ENCODE data around the gene RNF150. TPM values are rescaled to one million over a fixed set of nuclear protein-coding genes. Genes with fewer than 3 reads are reported as not detected.

RNF150 gene
- polyA plus RNA-seq, 1 donor from 2014 or later = 15.3 TPM

DNA sequence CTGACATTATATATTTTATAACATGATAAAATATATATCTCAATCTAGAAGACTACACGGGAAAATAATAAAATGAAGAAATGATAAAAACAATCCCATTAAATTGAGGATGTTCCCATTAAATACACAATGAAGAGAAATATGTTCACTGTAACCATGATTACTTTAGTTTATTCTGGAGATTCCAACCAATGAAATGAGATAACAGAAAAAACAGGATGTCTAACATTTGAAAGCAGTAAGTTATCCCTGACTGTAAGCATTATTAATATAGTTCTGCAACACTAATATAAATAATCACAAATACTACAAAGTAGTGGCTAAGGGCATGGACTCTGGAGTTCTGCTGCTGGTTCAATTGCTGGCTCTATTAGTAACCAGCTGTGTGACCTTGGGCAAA lies 169.4 kb downstream of the RNF150 start:
- no peaks in the 10 kb centered on the region for H3K36me3 ChIP-seq (ENCODE audit: insufficient read depth, low read length)
- TF ChIP-seq POLR2AphosphoS5 (IDR thresholded peaks at IDR 0.05) (no peak), SMC3 (conservative IDR thresholded peaks at IDR 0.05; ENCODE audit: poor library complexity) (no peak), EP300 (conservative IDR thresholded peaks at IDR 0.05; ENCODE audit: poor library complexity, severe bottlenecking) (no peak), MXI1 (conservative IDR thresholded peaks at IDR 0.05; ENCODE audit: poor library complexity, severe bottlenecking) (no peak), EZH2 (IDR thresholded peaks at IDR 0.05; ENCODE audit: borderline replicate concordance, insufficient read depth, low read length, poor library complexity, severe bottlenecking) (no peak), RAD21 (conservative IDR thresholded peaks at IDR 0.05) (no peak), TAF1 (IDR thresholded peaks at IDR 0.05; ENCODE audit: low read depth) (no peak)
- TF ChIP-seq, protein P1, sequence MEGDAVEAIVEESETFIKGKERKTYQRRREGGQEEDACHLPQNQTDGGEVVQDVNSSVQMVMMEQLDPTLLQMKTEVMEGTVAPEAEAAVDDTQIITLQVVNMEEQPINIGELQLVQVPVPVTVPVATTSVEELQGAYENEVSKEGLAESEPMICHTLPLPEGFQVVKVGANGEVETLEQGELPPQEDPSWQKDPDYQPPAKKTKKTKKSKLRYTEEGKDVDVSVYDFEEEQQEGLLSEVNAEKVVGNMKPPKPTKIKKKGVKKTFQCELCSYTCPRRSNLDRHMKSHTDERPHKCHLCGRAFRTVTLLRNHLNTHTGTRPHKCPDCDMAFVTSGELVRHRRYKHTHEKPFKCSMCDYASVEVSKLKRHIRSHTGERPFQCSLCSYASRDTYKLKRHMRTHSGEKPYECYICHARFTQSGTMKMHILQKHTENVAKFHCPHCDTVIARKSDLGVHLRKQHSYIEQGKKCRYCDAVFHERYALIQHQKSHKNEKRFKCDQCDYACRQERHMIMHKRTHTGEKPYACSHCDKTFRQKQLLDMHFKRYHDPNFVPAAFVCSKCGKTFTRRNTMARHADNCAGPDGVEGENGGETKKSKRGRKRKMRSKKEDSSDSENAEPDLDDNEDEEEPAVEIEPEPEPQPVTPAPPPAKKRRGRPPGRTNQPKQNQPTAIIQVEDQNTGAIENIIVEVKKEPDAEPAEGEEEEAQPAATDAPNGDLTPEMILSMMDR (IDR thresholded peaks at IDR 0.05; ENCODE audit: poor library complexity, severe bottlenecking) = no peak
- TF ChIP-seq, protein P2, sequence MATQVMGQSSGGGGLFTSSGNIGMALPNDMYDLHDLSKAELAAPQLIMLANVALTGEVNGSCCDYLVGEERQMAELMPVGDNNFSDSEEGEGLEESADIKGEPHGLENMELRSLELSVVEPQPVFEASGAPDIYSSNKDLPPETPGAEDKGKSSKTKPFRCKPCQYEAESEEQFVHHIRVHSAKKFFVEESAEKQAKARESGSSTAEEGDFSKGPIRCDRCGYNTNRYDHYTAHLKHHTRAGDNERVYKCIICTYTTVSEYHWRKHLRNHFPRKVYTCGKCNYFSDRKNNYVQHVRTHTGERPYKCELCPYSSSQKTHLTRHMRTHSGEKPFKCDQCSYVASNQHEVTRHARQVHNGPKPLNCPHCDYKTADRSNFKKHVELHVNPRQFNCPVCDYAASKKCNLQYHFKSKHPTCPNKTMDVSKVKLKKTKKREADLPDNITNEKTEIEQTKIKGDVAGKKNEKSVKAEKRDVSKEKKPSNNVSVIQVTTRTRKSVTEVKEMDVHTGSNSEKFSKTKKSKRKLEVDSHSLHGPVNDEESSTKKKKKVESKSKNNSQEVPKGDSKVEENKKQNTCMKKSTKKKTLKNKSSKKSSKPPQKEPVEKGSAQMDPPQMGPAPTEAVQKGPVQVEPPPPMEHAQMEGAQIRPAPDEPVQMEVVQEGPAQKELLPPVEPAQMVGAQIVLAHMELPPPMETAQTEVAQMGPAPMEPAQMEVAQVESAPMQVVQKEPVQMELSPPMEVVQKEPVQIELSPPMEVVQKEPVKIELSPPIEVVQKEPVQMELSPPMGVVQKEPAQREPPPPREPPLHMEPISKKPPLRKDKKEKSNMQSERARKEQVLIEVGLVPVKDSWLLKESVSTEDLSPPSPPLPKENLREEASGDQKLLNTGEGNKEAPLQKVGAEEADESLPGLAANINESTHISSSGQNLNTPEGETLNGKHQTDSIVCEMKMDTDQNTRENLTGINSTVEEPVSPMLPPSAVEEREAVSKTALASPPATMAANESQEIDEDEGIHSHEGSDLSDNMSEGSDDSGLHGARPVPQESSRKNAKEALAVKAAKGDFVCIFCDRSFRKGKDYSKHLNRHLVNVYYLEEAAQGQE (IDR thresholded peaks at IDR 0.05; ENCODE audit: borderline replicate concordance) = no peak
- no peaks in the 10 kb centered on the region for H3K9me3 ChIP-seq (ENCODE audit: low read length)
- no peak overlapping the region for H2AFZ ChIP-seq (ENCODE audit: low read depth, low read length)
- H3K9ac ChIP-seq (ENCODE audit: low read length) = no peak overlapping the region
- H3K4me3 ChIP-seq (ENCODE audit: low read length) = no peak overlapping the region
- no peaks in the 10 kb centered on the region for H3K27me3 ChIP-seq (ENCODE audit: insufficient read depth, low read depth, low read length)
- H3K4me2 ChIP-seq (ENCODE audit: low read length) = no peak overlapping the region
- no peaks in the 10 kb centered on the region for H3F3A ChIP-seq (ENCODE audit: insufficient read depth, low read length, poor library complexity, severe bottlenecking)
- H3K79me2 ChIP-seq (replicated peaks; ENCODE audit: insufficient read depth, low read length) = no peaks in the 10 kb centered on the region
- H3K9me2 ChIP-seq (ENCODE audit: insufficient read depth, low read length) = no peaks in the 10 kb centered on the region
- no peaks in the 10 kb centered on the region for H4K20me1 ChIP-seq (ENCODE audit: insufficient read depth)
- no peak overlapping the region for H3K27ac ChIP-seq (ENCODE audit: low read length)

DNA sequence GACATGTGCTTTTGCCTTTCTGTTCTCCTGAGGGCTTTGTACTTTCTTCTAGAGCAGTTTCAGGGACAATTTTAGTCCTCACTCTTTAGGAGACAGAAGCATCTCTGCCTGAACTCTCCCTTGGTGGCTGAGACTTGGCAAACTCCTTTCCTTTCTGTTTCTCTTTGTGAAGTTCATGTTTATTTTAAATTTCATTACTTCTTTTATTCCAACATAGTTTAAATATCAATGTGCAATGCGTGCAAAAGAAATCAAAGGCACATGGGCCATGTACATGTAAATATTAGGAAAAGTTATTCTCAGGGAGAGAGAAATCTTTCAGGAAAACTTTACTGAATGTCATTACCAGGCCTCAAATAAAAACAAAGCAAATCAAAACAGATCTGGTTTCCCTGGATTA lies 177.6 kb downstream of the RNF150 start:
- H3K27me3 ChIP-seq (ENCODE audit: insufficient read depth, low read depth, low read length) = no peaks in the 10 kb centered on the region
- H3K36me3 ChIP-seq (ENCODE audit: insufficient read depth, low read length) = no peaks in the 10 kb centered on the region
- no peak overlapping the region for H3K27ac ChIP-seq (ENCODE audit: low read length)
- H3F3A ChIP-seq (ENCODE audit: insufficient read depth, low read length, poor library complexity, severe bottlenecking) = no peaks in the 10 kb centered on the region
- no peak overlapping the region for H3K4me2 ChIP-seq (ENCODE audit: low read length)
- H4K20me1 ChIP-seq (ENCODE audit: insufficient read depth) = no peaks in the 10 kb centered on the region
- no peaks in the 10 kb centered on the region for H3K79me2 ChIP-seq (replicated peaks; ENCODE audit: insufficient read depth, low read length)
- H3K9ac ChIP-seq (ENCODE audit: low read length) = no peak overlapping the region
- peaks cover 4% of the 10 kb centered on the region for H3K9me3 ChIP-seq (ENCODE audit: low read length)
- no peaks in the 10 kb centered on the region for H3K9me2 ChIP-seq (ENCODE audit: insufficient read depth, low read length)
- TF ChIP-seq RAD21 (conservative IDR thresholded peaks at IDR 0.05) (no peak), SMC3 (conservative IDR thresholded peaks at IDR 0.05; ENCODE audit: poor library complexity) (no peak), MXI1 (conservative IDR thresholded peaks at IDR 0.05; ENCODE audit: poor library complexity, severe bottlenecking) (no peak), EZH2 (IDR thresholded peaks at IDR 0.05; ENCODE audit: borderline replicate concordance, insufficient read depth, low read length, poor library complexity, severe bottlenecking) (no peak), TAF1 (IDR thresholded peaks at IDR 0.05; ENCODE audit: low read depth) (no peak)
- TF ChIP-seq, protein P2 (IDR thresholded peaks at IDR 0.05; ENCODE audit: borderline replicate concordance) = no peak
- TF ChIP-seq, protein P1 (IDR thresholded peaks at IDR 0.05; ENCODE audit: poor library complexity, severe bottlenecking) = no peak
- H3K4me3 ChIP-seq (ENCODE audit: low read length) = no peak overlapping the region
- no peak overlapping the region for H2AFZ ChIP-seq (ENCODE audit: low read depth, low read length)

Data from neural cell (in vitro differentiated cells).